Activated CD4-positive, alpha-beta T cell treated with anti-CD3 and anti-CD28 coated beads, Interleukin-10, Interleukin-2, amounts not matched to agents 100 ng/mL and 50 ng/mL, durations not matched to agents 16 hours and 8 hours (primary cell): Measurements from ENCODE around the gene ARHGDIA.

Experiments used
- DNase-seq: peaks from one replicate; pipeline ENCODE4 v3.0.0-alpha.2; 2020

The ARHGDIA gene

DNA sequence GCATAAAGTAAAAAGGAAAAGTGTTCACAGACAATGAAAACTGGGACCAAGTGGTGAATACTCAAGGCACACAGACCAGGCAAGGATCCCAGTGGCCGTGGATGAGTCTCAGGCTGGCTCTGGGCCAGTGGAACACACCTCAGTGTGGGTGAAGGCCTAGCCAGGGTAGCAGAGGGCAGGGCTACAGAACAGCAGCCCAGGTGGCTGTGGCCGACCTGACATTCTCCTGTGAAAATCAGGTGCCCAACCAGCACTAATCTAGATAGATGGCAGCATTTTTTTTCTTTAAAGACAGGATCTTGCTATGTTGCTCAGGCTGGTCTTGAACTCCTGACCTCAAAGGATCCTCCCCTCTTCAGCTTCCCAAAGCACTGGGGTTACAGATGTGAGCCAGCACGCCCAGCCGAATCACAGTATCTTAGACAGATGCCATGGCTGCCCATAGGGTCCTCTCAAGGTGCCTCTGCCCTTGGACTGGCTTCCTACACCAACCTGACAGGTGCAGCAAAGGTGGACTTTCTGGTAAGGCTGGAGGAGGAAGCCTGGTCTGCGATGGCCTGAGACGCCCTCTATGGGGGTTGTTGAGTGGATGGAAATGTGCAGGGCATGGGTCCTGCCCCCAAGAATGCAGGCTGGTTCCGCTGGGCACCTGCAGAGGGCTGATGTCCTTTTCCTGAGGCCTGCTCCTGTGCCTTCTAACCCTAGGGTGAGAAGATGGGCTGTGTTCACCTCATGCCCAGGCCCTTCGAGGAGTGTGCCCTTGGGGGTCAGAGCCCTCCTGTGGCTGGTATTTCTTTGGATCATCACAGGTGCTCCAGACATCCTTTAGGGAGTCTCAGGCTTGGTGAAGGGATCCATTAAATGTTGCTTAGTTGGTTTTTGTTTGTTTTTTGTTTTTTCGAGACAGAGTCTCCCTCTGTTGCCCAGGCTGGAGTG, 7.0 kb downstream of the ARHGDIA start:
- no peak for DNase-seq

DNA sequence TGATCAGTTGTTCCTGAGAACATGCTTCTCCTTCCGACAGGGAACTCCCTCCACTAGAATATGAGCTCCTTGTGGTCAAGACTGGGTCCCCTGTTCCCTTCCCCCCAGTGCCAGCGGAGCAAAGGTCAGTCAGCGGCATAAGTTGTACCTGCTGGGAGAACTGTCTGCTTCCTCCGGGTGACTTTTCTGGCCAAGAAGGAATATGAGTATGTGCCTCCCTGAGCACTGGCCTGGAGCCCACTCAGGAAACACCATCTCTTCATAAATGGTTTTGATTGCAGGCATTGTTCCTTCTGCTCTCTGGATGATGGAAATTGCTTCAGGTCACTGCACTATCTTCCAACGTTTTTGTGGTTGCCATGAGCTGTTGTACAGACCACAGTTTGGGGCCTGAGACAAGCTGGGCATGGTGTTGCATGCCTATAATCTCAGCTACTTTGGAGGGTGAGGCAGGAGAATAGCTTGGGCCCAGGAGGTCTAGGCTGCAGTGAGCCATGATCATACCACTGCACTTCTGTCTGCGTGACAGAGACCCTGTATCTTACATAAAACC, 7.9 kb downstream of the ARHGDIA start:
- no peak for DNase-seq

- peak; percentile 77 for DNase-seq
Observed at GRCh38 chr17:81860756-81861568, 10.2 kb downstream of the ARHGDIA start.

DNA sequence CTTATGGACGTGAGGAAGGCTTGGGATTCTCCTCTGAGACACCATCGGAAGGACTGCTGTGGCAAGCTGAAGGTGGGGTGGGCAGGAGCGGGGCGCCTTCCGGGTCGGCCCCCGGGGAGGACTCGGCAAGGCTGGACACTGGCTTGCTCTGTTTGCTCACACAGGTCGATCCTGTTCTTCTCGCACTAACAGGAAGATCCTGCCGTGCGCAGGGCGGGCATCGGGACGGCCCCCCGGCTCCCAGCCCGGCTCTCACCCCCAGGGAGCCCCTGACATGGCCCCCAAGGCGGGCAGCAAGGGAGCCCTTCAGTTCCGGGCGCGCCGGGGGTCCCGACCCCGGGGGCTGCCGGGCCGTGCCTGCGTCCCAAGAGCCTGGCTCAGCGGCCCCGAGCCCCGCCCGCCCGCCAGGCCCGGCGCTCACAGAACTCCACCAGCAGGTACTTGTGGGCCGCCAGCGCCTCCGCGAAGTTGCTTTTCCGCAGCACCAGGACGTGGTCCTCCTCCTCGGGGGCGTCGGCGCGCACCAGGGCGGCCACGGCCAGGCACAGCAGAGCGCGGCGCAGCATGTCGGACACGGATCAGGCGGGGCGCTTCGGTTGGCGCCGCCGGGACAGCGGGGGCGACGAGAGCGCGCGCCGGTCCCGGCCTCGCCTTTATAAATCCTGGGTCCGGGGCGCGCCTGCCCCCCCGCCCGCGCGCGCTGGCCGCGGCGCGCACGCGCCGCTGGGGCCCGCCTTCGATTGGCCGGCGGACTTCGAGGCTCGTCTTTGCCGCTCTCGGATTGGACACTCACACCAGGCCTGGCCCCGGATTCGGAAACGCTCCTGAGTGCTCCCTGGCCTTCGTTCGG, 11.0 kb downstream of the ARHGDIA start, which contains the start of gene P4HB:
P4HB (minus strand) TSS at position 630 of the 850 bp plus-strand sequence; CDS start at position 566, 64 bp downstream.
- DNase-seq = peak; percentile 100

DNA sequence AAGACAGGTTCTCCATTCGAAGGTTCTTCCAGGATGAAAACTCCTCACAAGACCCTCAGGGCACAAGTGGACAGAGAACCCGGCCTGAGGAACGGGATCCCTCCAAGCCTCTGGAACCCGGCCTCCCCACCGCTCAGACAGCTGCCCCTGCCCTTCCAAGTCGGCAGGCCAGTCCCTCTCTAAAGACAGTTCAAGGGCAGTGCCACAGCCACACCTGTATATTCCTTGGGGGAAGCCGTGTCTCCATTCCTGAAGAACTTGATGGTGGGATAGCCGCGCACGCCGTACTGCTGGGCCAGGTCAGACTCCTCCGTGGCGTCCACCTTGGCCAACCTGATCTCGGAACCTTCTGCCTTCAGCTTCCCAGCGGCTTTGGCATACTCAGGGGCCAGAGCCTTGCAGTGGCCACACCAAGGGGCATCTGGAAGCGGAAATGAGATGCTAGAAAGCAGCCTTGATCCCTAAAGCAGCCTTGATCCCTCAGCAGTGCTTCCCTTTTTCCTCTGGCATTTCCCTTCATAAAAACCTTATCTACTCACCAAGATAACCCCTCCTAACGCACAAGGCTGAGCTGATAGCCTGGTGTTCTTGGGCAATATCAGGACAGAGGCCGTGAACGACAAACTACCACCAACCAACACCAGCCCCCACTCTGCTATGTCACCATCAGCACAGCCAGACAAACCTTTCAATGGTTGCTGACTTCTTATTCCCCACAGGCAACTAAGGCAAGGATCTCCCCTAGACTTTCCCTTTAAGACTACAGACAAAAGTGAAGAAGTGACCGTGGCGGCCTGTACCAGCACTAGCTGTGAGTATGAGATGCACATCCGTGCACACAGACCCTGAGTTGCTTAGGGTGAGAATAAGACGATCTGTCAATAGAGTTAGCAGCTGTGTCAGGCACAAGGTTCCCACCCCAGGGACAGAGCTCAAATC, 11.9 kb downstream of the ARHGDIA start:
- DNase-seq = no peak

- DNase-seq = no peak
Observed at GRCh38 chr17:81858170-81858966, 12.8 kb downstream of the ARHGDIA start.

DNA sequence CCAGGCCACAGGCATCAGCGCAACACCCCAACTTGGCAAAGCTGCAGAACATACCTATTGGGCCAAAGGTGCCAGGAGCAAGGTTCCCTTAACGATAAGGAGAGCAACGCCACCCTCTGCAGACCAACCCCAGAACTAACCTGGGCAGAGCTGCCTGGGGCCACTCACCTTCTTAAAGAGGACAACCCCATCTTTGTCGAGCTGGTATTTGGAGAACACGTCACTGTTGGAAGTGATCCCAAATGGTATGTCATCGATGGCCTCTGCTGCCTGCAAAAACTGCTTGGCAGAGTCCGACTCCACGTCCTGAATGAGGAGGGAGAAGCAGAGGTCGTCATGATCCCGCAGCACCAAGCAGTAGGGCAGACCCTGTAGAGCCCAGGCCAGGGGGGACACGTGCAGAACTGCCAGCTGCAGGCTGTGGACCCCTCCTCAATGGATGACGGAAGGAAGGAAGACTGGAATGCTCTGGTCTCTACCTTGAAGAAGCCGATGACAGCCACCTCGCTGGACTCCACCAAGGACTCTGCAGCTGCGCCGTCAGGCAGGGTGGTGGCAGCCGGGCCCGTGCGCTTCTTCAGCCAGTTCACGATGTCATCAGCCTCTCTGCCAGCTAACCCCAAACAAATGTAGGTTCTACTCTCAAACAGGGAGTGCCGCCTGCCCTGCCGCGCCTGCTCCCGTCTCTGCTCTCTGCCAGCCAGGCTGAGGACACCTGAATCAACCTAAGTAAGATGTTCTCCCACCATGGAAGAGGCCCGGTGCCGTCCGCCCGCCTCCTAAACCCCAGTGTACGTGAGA, 16.0 kb downstream of the ARHGDIA start:
- no peak for DNase-seq

GRCh38 chr17:81852237-81852636, 18.9 kb downstream of the ARHGDIA start:
- no peak for DNase-seq

DNA sequence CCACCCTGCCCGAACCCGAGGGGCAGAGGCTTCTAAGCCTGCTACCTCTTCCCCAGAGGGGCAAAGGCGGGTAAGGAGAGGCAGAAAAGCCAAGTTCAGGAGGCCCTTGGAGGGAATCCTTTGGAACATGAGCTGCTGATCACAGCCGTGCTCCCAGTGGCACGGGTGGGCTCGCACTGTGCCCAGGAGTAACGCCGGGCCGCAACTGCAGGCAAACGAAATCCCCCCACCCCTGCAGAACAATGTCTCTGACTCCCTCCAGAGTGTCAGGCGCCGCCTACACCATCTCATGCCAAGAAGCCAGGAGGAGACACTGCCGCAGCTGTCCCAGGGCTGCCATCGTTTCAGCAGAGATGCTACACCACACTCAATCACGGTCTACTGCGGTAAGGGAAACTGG, 19.7 kb downstream of the ARHGDIA start:
- no peak for DNase-seq

DNA sequence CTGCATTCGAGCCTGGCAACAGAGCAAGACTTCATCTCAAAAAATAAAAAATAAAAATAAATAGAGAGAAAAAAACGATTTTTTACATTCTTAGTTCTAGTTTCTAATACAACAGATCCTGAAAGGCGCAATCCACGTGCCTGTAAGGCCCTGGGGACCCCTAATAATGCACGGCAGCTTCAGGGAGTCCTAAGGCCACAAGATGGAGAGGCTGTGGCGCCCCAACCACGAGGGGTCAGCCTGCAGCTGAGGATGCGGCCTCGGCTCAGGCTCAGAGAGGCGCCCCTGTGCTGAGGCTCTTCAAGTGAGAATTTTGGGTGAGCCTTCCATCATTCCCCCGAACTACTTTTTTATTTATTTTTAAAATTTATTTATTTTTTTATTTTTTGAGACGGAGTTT, 21.7 kb downstream of the ARHGDIA start:
- no peak for DNase-seq

DNA sequence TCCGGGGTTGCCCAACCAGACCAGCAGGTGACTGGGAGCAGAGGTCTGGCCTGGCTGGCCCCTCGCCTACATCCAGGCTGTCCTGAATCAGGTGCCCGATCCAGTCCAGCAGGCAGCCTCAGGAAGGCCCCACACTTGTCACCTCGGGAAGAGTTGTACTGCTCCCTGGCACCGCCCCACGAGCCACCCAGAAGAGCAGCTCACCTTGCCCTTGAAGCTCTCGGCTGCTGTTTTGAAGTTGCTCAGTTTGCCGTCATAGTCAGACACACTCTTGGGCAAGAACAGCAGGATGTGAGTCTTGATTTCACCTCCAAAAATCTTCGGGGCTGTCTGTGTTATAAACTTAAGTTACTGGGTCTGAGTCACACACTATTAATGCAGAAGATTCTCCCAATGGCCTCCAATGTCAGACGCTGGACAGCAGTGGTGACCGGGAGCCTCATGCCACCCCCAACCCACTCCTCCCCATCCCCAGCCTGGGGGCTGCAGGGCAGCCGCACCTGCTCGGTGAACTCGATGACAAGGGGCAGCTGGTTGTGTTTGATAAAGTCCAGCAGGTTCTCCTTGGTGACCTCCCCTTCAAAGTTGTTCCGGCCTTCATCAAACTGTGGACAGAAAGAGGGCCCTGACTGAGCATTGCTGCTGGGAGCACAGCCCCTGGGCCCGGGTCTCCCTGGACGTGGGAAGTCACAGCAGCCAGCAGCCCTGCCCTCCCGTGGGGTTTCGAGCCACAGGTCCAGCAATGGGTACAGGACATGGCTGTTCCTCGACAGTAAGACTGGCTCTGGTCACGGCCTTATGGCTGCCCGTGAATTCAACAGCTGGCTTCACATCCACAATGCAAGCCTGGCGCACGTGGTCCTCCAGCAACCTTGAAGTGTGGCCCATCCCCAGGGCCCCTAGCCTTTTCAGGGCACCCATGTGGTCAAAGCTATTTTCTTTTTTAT, 24.1 kb downstream of the ARHGDIA start:
- no peak for DNase-seq

DNA sequence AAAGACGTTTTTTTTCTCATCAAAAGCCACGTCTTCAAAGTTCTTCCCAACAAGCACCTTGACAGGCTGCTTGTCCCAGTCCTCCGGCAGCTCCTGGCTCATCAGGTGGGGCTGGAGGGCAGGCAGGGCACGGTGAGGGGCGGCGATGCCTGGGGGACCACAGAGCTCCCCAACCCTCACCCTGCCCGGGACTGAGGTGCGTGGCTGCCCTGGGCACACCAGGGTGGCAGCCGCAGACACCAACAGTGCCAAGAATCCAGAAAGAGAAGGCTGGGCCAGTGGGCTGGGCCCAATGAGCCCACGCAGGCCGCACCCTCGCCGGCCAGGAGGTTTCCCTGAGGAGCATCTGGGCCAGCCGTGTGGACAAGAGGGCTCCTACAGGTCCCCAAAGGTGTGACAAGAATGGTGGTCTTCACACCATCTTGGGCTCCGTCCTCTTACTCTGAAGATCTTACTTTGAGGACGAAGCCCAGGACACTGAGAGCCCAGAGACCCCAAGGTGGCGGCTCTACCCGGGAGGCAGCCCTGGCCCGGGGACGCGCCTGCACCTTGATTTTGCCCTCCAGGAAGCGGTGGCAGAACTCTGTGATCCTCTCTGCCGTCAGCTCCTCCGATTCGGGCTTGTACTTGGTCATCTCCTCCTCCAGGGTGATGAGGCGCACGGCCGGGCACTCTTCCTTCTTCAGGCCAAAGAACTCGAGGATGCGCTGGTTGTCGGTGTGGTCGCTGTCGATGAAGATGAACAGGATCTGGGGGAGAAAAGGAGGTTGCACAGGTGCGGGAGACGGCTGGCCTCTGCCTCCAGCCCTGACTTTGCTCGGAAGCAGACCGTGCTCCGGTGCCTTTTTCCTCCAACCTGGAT, 25.0 kb downstream of the ARHGDIA start:
- DNase-seq = no peak

DNA sequence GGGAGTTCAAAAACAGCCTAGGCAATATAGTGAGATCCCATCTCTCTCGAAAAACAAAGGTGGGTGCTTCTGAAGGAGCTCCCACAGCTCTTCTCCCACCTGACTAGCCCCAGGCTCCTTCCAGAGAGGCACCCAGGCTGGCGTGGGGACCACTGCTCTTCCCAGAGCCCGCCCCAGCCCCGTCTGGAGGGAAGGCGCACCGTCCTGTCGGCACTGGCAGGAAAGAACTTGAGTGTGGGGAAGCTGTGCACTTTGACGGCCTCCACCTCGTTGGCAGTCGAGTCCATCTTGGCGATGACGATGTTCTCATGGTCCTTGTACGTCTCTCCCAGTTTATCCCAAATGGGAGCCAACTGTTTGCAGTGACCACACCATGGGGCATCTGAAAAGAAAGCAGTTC, 25.8 kb downstream of the ARHGDIA start:
- DNase-seq = no peak

DNA sequence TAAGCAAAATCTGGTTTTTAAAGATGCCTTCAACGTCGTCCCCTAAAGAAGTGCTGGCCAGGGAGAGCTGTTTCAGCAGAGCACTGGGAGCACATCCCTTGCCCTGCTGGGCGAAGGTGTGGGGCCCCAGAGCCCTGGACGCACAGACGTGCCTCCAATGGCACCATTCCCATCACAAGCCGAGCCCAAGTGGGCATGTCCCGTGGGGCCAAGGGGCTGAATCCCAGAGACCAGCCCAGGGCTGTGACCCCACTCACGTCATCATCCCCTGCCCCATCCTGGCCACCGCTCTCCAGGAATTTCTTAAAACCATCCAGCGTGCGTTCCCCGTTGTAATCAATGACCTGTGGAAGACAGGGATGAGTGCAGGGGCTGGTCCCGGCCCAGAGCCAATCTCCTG, 26.2 kb downstream of the ARHGDIA start:
- DNase-seq = no peak

DNA sequence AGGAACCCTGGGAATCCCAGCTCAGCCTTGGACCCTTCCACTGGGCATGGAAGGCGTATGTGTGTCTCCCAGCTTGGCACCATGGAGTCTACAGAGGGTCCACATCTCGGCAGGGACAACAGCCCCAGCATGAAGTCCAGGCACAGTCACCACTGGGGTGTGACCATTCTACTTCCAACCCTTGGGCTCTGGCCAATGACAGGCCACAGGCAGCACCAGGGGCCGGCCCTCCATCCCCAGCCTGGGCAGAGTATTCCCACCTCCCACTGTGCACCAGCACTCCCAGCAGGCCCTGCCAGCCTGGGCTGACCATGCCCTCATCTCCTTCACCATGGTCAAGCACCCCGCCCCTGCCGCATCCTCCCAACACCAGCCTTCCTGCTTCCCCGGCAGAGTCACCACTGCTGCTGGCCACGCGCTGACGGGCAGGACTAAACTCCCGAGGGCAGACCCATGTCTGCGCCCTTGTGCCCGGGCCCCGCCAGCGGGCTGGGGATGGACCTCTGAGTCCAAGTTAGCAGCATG, 26.7 kb downstream of the ARHGDIA start:
- DNase-seq = no peak

DNA sequence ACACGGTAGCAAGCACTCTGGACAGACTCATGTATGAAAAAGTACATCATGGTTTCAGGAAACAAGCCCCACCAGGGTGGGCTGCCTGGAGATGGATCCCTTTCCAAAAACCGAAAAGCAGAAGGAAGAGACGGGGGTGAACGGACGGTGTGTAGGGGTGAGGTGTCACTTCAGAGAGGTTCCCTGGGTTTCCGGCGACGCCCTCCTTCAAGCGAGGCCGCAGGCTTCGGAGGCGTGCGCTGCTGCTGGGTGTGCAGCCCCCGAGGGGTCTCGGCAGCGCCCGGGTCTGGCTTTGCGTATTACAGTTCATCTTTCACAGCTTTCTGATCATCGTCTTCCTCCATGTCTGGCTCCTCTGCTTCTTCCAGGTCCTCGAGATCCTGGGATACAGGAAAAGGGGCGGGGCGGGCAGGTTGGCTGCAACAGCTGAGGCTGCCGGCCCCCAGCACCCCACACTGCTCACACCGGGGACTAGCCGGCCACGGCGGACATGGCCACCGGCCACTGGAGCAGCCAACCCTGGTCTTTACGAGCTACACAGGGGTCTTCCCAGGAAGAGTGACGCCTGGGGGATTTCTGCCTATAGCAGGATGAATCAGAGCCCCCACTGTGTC, 27.3 kb downstream of the ARHGDIA start:
- no peak for DNase-seq
